ENCODE results near the gene KCNIP1. TPM values are rescaled to one million over a fixed set of nuclear protein-coding genes. Genes with fewer than 3 reads are reported as not detected.

KCNIP1 gene
- total RNA-seq, 2 donors from 2014 or later: not detected

DNA sequence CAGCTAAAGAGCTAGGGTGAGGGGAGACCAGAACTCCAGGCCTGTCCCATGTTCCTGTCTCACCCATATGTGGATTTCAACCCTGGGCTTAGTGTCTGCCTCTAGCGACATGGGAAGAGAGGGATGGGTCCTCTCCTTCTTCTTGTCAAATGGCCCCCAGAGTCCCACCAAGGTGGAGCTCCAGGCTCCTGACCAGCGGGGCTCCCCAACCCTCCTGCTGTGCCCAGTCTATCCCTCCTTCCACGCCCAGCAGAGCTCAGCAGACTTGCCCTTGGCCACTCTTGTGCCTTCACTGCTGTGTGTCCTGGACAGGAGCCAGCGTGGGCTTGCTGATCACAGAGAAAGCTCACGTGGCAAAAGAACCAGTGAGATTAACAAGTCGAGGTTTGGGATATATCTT lies 156.7 kb downstream of the KCNIP1 start:
- Histone ChIP-seq H3K4me1 (ENCODE audit: control insufficient read depth, insufficient read depth, low read length) (no peaks in the 10 kb centered on the region), H3K27ac (ENCODE audit: low read depth, low read length) (no peak overlapping the region), H3K4me3 (ENCODE audit: low read length) (no peak overlapping the region), H3K27me3 (ENCODE audit: control insufficient read depth, insufficient read depth, low read length, poor library complexity, severe bottlenecking) (peaks cover 11% of the 10 kb centered on the region), H3K9ac (ENCODE audit: extremely low read depth, low read length, poor library complexity, severe bottlenecking) (no peak overlapping the region), H3K36me3 (ENCODE audit: control insufficient read depth, insufficient read depth, low read length) (no peaks in the 10 kb centered on the region), H3K9me3 (ENCODE audit: control insufficient read depth, low read length) (no peaks in the 10 kb centered on the region)
- no peak for DNase-seq
- TF ChIP-seq, protein P1, sequence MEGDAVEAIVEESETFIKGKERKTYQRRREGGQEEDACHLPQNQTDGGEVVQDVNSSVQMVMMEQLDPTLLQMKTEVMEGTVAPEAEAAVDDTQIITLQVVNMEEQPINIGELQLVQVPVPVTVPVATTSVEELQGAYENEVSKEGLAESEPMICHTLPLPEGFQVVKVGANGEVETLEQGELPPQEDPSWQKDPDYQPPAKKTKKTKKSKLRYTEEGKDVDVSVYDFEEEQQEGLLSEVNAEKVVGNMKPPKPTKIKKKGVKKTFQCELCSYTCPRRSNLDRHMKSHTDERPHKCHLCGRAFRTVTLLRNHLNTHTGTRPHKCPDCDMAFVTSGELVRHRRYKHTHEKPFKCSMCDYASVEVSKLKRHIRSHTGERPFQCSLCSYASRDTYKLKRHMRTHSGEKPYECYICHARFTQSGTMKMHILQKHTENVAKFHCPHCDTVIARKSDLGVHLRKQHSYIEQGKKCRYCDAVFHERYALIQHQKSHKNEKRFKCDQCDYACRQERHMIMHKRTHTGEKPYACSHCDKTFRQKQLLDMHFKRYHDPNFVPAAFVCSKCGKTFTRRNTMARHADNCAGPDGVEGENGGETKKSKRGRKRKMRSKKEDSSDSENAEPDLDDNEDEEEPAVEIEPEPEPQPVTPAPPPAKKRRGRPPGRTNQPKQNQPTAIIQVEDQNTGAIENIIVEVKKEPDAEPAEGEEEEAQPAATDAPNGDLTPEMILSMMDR (conservative IDR thresholded peaks at IDR 0.05): no peak
- peaks cover 11% of the 10 kb centered on the region for H3K27me3 Mint-ChIP-seq (ENCODE audit: insufficient read depth)
- H3K4me3 Mint-ChIP-seq: no peak overlapping the region
- H3K36me3 Mint-ChIP-seq (ENCODE audit: low read depth): no peaks in the 10 kb centered on the region
- H3K4me1 Mint-ChIP-seq: no peaks in the 10 kb centered on the region
- H3K9me3 Mint-ChIP-seq: no peaks in the 10 kb centered on the region
- 80 to 88% methylated on average over 2 to 6 of the region's 6 CpGs for WGBS, 2 experiments (ENCODE audit: insufficient coverage in 1 of 2, insufficient read length in 1 of 2)
- no peak overlapping the region for H3K27ac Mint-ChIP-seq

DNA sequence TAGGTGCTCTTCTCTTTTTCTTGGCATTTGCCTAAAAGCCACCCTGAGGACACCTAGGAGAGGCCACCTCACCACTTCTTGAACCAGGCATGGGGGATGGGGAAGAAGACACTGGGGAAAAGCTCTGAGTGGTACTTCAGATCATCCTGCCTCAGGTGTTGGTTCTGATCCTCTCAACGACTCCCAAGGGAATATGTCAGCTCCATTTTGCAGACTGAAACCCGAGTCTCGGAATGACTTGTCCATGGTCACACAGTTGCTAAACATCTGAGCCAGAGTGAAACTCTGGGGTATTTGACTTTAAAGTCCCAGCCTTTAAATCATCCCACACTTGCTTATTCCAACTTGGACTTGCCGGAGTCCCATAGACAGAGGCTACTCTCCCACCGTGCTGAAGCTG lies 159.1 kb downstream of the KCNIP1 start:
- peaks cover 11% of the 10 kb centered on the region for H3K27me3 Mint-ChIP-seq (ENCODE audit: insufficient read depth)
- TF ChIP-seq, protein P1 (conservative IDR thresholded peaks at IDR 0.05): no peak
- H3K27me3 ChIP-seq (ENCODE audit: control insufficient read depth, insufficient read depth, low read length, poor library complexity, severe bottlenecking): peaks cover 11% of the 10 kb centered on the region
- H3K4me1 ChIP-seq (ENCODE audit: control insufficient read depth, insufficient read depth, low read length): no peaks in the 10 kb centered on the region
- no peak overlapping the region for H3K4me3 Mint-ChIP-seq
- no peaks in the 10 kb centered on the region for H3K36me3 Mint-ChIP-seq (ENCODE audit: low read depth)
- H3K9me3 ChIP-seq (ENCODE audit: control insufficient read depth, low read length): no peaks in the 10 kb centered on the region
- H3K36me3 ChIP-seq (ENCODE audit: control insufficient read depth, insufficient read depth, low read length): no peaks in the 10 kb centered on the region
- H3K27ac ChIP-seq (ENCODE audit: low read depth, low read length): no peak overlapping the region
- no peak for DNase-seq
- no peak overlapping the region for H3K9ac ChIP-seq (ENCODE audit: extremely low read depth, low read length, poor library complexity, severe bottlenecking)
- whole genome bisulfite sequencing, 2 experiments (ENCODE audit: insufficient coverage in 1 of 2, insufficient read length in 1 of 2): 89 to 90% methylated on average over 3 to 5 of the region's 5 CpGs
- no peak overlapping the region for H3K4me3 ChIP-seq (ENCODE audit: low read length)
- no peaks in the 10 kb centered on the region for H3K4me1 Mint-ChIP-seq
- H3K9me3 Mint-ChIP-seq: no peaks in the 10 kb centered on the region
- H3K27ac Mint-ChIP-seq: no peak overlapping the region

DNA sequence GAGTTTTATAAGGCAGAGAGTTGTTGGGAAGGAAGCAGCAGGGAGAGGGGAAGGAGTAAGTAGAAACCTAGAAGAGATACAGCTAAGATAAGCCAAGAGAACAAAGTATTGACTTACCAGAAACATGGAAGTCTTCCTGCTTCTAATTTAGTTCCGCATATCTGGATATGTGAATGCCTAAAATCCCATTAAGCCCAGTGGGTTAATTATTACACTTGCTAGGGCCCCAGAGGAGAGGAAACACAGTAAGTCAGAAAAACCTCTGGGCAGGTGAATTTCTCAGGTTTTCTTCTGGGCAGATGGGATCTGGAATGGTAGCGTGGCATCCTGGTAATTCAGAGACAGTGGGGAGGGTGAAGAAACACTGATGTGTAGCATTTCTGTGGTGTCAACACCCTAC lies 175.0 kb downstream of the KCNIP1 start:
- TF ChIP-seq, protein P1 (conservative IDR thresholded peaks at IDR 0.05): no peak
- WGBS, 2 experiments (ENCODE audit: insufficient coverage in 1 of 2, insufficient read length in 1 of 2): 96 to 100% methylated on average over 2 of the region's 2 CpGs
- Mint-ChIP-seq H3K4me3 (no peak overlapping the region), H3K27ac (no peak overlapping the region), H3K9me3 (no peaks in the 10 kb centered on the region), H3K36me3 (ENCODE audit: low read depth) (no peaks in the 10 kb centered on the region), H3K27me3 (ENCODE audit: insufficient read depth) (peaks cover 57% of the 10 kb centered on the region), H3K4me1 (no peaks in the 10 kb centered on the region)
- H3K9ac ChIP-seq (ENCODE audit: extremely low read depth, low read length, poor library complexity, severe bottlenecking): no peak overlapping the region
- H3K36me3 ChIP-seq (ENCODE audit: control insufficient read depth, insufficient read depth, low read length): no peaks in the 10 kb centered on the region
- H3K27ac ChIP-seq (ENCODE audit: low read depth, low read length): no peak overlapping the region
- no peak for DNase-seq
- no peak overlapping the region for H3K4me3 ChIP-seq (ENCODE audit: low read length)
- H3K9me3 ChIP-seq (ENCODE audit: control insufficient read depth, low read length): no peaks in the 10 kb centered on the region
- peaks cover 88% of the 10 kb centered on the region for H3K27me3 ChIP-seq (ENCODE audit: control insufficient read depth, insufficient read depth, low read length, poor library complexity, severe bottlenecking)
- no peaks in the 10 kb centered on the region for H3K4me1 ChIP-seq (ENCODE audit: control insufficient read depth, insufficient read depth, low read length)
